Activated CD4-positive, CD25-positive, alpha-beta regulatory T cell treated with anti-CD3 and anti-CD28 coated beads, Interleukin-2, amount 50 U/mL, for 16 hours (primary cell): ENCODE measurements around the gene ADM.
"Not testable (repeated sequence)": the region's sequence is repeated elsewhere in the genome, so short reads cannot be mapped to it uniquely, and the experiment has no call there.

ENCODE experiments used
- DNase-seq: peaks from one replicate; pipeline ENCODE4 v3.0.0-alpha.2; 2020; ENCODE audit warnings: low read depth, low spot score

The ADM gene

GRCh38 chr11:10304495-10305261 is at the start of gene ADM:
ADM (plus strand) TSS chr11:10305073; CDS start chr11:10305701, 628 bp downstream.
- no peak for DNase-seq

DNA sequence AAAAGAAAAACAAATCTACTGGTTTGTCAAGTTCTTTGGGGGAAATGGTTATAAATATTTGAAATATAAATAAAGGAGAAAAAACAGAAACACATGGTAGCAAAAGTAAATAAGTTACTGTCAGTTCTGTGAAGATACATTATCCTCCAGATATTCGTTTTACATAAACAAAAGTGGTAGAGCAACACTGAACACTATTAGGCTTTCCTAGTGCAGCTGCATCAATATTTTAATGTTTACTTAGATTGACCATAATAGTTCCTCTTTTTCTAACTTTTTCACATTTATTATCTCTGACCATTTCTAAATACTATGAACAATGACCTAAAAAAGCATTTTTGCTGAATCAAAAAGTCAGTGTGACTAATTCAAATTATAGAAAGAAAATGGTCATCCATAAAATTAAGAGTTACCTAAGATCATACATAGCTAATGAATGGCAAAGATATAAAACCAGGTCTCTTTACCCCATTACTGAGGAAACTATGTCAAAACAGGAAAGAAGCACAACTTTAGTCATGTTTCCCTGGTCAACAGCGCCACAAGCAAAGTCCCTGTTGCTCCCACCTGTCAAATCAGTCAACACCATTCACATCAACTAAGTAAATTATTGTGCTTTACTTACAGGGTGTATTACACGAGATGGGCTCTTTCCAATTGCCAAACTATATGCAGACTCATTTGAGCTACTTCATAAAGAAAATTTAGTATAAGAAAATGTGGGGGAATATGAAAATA is 49.3 kb upstream of the ADM start:
- no peak for DNase-seq

DNA sequence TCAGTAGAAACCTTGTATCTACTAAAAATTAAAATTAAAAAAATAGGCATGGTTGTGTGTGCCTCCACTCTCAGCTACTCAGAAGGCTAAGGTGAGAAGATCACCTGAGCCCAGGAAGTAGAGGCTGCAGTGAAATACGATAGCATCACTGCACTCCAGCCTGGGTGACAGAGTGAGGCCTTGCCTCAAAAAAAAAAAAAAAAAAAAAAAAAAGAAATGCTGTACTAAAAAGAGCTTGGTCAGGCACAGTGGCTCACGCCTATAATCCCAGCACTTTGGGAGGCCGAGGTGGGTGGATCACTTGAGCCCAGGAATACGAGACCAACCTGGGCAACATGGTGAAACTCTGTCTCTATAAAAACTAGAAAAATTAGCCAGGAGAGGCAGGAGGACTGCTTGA is 47.4 kb upstream of the ADM start:
- no peak for DNase-seq

DNA sequence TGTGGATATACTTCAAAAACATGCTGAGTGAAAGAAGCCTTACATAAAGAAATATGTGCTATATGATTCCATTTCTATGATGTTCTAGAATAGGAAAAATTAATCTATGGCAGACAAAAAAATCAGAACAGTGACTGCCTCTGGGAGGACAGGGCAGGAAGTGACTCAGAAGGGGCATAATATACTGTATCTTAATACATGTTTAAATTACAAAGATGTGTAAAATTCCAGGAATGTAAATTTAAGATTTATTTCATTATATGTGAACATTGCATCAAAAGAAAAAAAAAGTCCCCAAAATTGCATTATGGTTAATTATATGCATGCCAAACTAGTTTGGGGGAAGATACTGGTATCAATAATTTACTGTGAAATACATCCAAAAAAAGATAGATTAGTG is 43.1 kb upstream of the ADM start:
- no peak for DNase-seq

DNA sequence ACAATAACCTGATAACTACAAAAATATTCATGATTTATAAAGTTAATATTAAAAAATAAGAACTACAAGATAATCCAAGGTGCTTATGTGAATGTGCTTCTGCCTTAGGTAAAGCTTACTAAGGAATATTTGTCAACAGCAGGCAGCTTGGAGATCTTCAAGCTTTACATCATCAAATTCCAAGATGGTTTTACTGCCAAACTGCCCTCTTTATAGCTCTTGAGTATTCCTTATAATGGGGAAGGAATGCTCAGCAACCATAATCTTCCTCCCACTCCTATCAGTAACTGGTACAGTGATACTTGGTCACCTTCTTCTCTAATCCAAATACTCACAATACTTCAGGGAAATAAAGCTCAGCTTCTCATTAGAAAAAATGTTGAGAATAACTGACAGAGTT is 40.9 kb upstream of the ADM start:
- no peak for DNase-seq

- not testable (repeated sequence) for DNase-seq
Measured at GRCh38 chr11:10264716-10265115, 40.2 kb upstream of the ADM start.

DNA sequence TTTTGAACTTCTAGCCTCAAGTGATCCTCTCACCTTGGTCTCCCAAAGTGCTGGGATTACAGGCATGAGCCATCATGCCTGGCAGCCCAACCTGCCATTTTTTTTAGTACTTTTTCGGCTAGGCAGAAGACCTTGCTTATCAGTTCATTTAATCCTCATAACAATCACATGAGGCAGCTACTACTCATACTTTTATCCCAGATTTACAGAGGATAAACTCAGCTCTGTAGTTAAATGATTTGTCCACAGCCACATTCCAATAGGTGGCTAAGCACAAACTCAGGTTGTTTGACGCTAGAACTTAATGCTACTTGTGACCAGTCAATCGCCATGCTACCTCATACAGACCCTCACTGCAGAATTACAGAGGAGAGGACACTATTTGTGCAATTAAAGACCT is 38.9 kb upstream of the ADM start:
- DNase-seq: no peak

GRCh38 chr11:10267821-10268220 is 37.1 kb upstream of the ADM start:
- DNase-seq: no peak

DNA sequence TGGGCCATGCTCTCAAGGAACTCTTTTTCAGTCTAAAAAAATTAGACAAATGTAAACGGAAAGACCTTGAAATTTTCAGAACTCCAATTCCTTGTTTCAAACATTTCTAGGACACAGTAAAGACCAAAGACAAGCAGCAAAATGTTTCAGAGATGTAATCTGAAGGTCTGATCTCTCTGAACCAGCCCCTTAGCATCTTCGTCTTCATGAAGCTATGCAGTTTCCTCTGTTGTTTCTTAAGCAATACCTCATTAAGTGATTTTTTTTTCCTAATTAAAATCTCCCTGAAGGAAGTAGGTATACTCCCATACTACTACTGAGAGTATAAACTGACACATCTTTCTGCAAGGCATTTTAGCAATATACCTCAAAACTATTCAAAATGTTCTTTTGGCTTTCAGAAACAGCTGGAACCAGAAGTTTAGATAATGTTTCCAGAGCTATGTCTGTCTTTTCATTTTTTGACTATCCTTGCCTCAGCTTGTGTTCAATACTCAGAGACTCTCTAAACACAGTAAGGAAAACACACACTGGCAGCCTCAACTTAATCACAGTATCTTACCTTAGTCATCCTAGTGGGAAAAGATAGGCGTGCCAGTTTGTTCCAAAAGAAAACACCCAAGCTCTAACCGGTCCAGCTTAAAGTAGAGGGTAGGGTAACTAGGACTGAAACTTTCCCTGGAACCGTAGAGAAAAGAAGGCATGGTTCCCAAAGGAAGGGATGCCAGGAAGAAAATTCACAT is 36.0 kb upstream of the ADM start:
- no peak for DNase-seq

GRCh38 chr11:10272132-10272531 is 32.7 kb upstream of the ADM start:
- no peak for DNase-seq

DNA sequence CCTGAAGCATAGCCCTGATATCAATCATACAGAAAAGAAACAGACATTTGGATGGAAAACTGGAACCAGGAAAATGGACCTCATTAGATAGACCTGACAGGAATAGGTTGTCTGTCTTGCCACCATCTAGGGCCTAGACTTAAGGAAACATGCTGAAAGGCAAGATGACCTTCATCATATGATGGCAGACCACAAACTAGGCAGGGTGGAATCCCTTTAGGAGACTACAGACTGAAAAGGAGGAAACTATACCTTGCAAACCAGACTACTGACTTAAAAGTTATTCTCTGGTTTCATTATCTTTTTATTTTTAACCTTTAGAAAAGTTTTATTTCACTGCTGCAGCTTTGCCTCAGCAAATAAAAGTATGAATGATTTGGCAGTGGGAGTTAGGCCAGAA is 31.1 kb upstream of the ADM start:
- DNase-seq: no peak

GRCh38 chr11:10274726-10275125 is 30.1 kb upstream of the ADM start:
- no peak for DNase-seq

DNA sequence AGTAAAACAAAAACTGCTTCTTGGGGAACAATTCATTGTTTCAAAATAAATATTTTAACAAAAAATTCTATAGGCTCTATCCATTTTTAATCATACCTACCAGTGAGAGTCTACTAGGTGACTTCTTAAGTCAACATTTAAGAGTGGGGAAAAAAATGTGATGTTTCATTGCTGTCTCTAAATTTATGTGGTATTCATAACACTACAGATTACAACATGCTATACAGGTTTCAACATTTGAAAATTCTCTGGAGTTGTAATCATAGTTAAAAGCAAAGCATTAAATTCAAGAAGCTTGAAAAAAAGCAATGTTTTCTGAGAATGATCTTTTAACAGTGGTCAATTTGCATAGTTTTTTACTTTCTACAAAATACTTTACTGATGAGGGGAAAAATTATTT is 29.2 kb upstream of the ADM start:
- no peak for DNase-seq

DNA sequence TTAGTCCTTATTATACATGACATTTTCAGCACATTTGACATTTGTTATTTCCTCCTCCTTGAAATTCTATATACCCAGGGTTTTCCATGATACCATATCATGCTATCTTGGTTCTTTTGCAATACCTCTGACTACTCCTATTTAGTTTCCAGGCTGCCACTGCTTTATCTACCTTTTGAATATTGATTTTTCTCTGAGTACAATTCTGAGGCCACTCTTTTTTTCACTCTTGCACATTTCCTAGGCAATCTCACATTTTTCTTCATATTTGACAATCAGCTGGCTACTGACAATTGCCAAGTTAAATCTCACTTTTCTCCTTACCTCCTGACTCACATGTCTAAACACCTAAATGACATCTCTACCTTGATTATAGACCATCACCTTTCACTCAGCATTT is 22.8 kb upstream of the ADM start:
- DNase-seq: no peak

DNA sequence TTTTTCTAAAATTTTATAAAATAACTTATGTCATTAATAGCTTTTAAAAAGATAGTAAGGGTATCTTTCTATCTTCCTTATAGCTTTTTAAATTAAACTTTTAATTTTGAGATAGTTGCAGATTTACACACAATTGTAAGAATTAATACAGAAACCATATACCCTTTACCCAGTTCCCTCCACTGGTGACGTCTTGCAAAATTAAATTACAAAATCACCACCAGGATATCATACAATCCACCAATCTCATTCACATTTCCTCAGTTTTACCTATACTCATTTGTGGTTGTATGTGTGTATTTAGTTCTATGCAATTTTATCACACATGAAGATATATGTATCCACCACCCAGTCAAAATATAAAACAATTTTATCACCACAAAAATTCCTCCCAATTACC is 20.9 kb upstream of the ADM start:
- no peak for DNase-seq

- DNase-seq: no peak
Measured at GRCh38 chr11:10285148-10285802, 19.6 kb upstream of the ADM start.

GRCh38 chr11:10287140-10287539 is 17.7 kb upstream of the ADM start:
- DNase-seq: no peak

DNA sequence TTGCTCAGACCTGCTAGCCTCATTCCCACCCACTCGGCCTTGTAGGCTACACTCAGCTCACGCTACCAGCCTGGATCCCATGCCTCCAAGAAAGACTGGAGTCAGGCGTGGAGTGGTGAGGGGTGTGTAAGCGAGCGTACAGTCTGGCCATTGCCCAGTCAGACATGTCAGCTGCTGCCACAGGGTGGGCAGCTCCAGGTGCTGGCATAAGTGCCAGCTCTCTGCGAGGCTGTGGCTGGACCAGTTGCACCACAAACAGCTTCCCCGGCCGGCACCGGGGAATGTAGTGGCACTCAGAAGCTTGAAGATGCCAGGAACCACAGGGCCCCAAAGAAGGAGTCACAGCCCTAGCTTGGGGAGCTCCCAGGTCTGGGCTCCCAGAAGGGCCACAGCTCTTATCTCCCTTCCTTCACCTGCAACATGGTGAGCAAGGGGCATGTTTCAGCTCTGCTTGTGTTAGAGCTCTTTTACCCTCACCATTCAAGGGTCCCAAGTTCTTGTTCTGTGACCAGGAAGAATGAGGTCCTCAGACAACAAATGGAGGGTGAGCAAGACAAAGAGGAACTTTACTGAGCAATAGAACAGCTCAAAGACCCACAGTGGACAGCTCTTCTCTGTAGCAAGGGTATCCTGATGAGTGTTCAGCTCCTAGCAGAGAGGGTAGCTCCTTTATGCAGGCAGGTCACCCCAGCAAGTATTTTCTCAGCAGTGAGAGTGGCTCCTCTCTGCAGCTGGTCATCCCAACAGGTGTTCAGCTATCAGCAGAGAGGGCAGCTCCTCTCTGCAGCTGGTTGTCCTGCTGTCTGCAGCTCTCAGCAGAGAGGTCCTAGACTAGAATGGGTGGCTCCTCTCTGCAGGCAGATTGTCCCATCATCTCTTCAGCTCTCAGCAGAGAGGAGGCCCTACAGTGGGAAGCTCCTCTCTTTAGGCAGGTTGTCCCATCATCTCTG is 16.8 kb upstream of the ADM start:
- no peak for DNase-seq

- DNase-seq: no peak
Measured at GRCh38 chr11:10288881-10289764, 15.8 kb upstream of the ADM start.
